GM12801 (cell line): Measurements from ENCODE around the gene PIM3.

Experiments
- TF ChIP-seq, protein P1 (sequence below): IDR thresholded peaks from one replicate; pipeline ENCODE4 v1.5.1; 2011; ENCODE audit warnings: control low read depth; ENCODE audit not compliant: insufficient read length; ENCODE audit errors: extremely low read depth

Gene PIM3

DNA sequence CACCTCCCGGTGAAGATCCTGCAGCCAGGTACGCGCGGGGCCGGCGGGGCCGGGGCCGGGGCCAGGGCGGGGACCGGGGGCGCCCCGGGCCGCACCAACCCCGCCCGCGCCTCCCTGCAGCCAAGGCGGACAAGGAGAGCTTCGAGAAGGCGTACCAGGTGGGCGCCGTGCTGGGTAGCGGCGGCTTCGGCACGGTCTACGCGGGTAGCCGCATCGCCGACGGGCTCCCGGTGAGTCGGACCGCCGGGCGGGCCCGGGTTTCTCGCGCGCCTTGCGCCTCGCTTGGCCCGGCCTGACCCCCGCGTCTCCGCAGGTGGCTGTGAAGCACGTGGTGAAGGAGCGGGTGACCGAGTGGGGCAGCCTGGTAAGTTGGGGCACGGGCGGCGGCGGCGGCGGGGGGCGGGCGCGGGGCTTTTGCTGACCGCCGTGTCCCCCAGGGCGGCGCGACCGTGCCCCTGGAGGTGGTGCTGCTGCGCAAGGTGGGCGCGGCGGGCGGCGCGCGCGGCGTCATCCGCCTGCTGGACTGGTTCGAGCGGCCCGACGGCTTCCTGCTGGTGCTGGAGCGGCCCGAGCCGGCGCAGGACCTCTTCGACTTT lies 531 bp downstream of the PIM3 start:
- TF ChIP-seq, protein P1, sequence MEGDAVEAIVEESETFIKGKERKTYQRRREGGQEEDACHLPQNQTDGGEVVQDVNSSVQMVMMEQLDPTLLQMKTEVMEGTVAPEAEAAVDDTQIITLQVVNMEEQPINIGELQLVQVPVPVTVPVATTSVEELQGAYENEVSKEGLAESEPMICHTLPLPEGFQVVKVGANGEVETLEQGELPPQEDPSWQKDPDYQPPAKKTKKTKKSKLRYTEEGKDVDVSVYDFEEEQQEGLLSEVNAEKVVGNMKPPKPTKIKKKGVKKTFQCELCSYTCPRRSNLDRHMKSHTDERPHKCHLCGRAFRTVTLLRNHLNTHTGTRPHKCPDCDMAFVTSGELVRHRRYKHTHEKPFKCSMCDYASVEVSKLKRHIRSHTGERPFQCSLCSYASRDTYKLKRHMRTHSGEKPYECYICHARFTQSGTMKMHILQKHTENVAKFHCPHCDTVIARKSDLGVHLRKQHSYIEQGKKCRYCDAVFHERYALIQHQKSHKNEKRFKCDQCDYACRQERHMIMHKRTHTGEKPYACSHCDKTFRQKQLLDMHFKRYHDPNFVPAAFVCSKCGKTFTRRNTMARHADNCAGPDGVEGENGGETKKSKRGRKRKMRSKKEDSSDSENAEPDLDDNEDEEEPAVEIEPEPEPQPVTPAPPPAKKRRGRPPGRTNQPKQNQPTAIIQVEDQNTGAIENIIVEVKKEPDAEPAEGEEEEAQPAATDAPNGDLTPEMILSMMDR = no peak

DNA sequence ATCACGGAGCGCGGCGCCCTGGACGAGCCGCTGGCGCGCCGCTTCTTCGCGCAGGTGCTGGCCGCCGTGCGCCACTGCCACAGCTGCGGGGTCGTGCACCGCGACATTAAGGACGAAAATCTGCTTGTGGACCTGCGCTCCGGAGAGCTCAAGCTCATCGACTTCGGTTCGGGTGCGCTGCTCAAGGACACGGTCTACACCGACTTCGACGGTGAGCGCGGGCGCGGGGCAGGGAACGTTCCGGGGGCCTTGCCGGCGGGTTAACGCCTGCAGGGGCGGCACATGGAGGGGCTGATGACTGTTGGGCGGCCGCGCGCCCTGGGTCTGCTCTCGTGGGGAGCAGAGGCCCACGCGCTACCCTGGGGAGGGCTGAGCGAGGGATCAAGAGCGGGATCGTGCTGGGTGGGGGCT lies 1.0 kb downstream of the PIM3 start:
- TF ChIP-seq, protein P1 = no peak

DNA sequence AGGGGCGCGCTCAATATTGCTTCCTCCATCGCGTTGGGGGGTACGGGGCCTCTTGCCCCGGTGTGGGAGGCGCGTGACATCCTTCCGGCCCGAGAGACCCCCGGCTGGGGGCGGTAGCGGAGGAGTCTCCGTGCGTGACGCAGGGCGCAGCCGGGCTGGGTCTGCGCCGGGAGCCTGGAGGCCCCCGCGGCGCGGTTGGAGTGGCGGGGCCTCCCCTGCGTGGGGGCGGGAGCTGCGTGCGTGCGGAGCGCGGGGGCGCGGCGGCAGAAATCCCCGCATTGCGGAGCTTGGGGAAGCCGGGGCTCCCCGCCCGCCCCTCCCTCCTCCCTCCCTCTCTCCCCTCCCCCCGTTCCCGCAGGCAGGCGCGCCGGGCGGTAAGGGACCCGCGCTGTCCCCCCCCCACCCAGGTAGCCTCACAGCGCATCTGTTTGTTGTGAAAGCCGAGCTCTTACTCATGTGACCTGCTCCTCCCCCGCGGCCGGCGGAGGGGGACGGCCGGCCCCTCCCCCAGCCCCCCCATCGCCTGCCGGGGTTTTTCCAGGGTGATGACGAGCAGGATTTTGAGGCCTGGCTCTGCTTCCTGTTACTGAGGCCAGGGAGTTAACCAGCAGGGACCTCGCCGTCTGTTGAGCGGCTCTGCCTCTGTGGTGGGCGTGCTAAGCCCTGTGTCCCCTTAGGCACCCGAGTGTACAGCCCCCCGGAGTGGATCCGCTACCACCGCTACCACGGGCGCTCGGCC lies 1.6 kb downstream of the PIM3 start:
- TF ChIP-seq, protein P1 = no peak

DNA sequence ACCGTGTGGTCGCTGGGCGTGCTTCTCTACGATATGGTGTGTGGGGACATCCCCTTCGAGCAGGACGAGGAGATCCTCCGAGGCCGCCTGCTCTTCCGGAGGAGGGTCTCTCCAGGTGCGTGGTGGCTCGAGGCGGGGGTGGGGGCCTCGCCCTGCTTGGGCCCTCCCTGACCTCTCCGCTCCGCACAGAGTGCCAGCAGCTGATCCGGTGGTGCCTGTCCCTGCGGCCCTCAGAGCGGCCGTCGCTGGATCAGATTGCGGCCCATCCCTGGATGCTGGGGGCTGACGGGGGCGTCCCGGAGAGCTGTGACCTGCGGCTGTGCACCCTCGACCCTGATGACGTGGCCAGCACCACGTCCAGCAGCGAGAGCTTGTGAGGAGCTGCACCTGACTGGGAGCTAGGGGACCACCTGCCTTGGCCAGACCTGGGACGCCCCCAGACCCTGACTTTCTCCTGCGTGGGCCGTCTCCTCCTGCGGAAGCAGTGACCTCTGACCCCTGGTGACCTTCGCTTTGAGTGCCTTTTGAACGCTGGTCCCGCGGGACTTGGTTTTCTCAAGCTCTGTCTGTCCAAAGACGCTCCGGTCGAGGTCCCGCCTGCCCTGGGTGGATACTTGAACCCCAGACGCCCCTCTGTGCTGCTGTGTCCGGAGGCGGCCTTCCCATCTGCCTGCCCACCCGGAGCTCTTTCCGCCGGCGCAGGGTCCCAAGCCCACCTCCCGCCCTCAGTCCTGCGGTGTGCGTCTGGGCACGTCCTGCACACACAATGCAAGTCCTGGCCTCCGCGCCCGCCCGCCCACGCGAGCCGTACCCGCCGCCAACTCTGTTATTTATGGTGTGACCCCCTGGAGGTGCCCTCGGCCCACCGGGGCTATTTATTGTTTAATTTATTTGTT lies 2.4 kb downstream of the PIM3 start:
- TF ChIP-seq, protein P1 = no peak

DNA sequence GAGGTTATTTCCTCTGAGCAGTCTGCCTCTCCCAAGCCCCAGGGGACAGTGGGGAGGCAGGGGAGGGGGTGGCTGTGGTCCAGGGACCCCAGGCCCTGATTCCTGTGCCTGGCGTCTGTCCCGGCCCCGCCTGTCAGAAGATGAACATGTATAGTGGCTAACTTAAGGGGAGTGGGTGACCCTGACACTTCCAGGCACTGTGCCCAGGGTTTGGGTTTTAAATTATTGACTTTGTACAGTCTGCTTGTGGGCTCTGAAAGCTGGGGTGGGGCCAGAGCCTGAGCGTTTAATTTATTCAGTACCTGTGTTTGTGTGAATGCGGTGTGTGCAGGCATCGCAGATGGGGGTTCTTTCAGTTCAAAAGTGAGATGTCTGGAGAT lies 3.1 kb downstream of the PIM3 start:
- TF ChIP-seq, protein P1 = no peak

DNA sequence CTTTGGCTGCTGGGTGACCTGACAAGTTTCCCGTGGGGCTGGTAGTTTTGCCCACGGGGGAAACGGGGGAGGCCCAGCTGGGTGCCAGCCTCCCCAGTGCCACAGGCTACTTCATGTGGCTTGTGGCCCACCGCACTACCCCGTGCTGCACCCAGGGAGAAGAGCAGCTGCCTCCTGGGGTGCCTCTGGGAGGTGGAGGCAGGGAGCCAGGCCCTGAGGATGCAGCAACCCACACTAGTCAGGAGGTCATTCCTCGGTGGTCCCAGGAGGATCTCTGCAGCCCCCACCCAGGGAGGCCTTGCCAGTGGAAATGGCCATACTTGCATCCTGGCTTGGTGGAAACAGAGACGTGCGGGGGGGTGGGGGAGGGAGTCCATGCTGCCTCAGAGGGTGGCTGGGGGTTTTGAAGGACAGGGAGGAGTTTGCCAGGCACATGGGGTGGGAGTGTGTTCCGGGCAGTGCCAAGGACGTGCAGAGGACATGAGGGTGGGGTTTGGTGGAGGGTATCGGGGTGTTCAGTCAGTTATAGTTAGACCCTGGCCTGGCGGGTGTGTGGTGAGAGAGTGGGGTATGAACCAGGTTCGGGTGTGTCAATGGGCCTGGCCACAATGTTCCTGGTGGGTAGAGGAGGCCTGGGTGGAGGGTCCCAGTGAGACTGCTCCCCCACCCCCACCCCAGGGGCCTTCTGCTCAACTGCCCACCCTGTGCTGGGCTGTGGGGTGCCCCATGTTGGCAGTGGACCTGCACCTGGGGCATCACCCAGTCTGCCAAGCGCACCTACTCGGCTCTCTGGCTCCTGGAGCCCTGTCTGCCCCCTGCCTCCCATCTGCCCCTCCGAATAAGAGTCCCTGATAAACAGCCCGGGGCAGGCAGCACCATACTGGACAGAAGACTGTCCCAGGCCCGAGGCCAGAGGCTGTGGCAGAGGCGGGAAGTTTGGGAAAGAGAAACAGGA lies 3.8 kb downstream of the PIM3 start:
- TF ChIP-seq, protein P1 = no peak
